Neural cell (in vitro differentiated cells): ENCODE results near the gene ORC1. TPM values are rescaled to one million over a fixed set of nuclear protein-coding genes. Genes with fewer than 3 reads are reported as not detected.

Experiments
- H2AFZ ChIP-seq: fragments of 200-600, 300-800 bp; sonication (generic), shearing (Covaris generic); 2 replicates; pipeline ENCODE4 v1.6.0; 2014; ENCODE audit warnings: low read depth, mild to moderate bottlenecking, antibody characterized with exemption, low read length, moderate library complexity
- H3F3A ChIP-seq: fragments of 200-600 bp; shearing (Covaris generic); 2 replicates; pipeline ENCODE4 v1.6.1; 2016; ENCODE audit warnings: mild to moderate bottlenecking, moderate library complexity, mixed read lengths, antibody characterized with exemption, low read length; ENCODE audit not compliant: insufficient read depth, poor library complexity, severe bottlenecking
- H3K27ac ChIP-seq: fragments of 200-600, 300-800 bp; sonication (generic), shearing (Covaris generic); 2 replicates; pipeline ENCODE4 v1.5.1; 2014; ENCODE audit warnings: mild to moderate bottlenecking, low read length, moderate library complexity
- H3K27me3 ChIP-seq: fragments of 300-800, 200-600 bp; sonication (generic), shearing (Covaris generic); 2 replicates; pipeline ENCODE4 v1.6.0; 2014; ENCODE audit warnings: mild to moderate bottlenecking, low read depth, low read length, moderate library complexity; ENCODE audit not compliant: insufficient read depth
- H3K36me3 ChIP-seq: fragments of 300-800, 200-600 bp; sonication (generic), shearing (Covaris generic); 2 replicates; pipeline ENCODE4 v1.5.1; 2014; ENCODE audit warnings: mild to moderate bottlenecking, antibody characterized with exemption, low read length, moderate library complexity; ENCODE audit not compliant: insufficient read depth
- H3K4me2 ChIP-seq: fragments of 300-800, 200-600 bp; sonication (generic), shearing (Covaris generic); 2 replicates; pipeline ENCODE4 v1.6.0; 2014; ENCODE audit warnings: mild to moderate bottlenecking, low read length
- H3K4me3 ChIP-seq: fragments of 300-800, 200-600 bp; sonication (generic), shearing (Covaris generic); 2 replicates; pipeline ENCODE4 v1.5.1; 2014; ENCODE audit warnings: mild to moderate bottlenecking, low read length, moderate library complexity
- H3K79me2 ChIP-seq: fragments of 200-600 bp; shearing (Covaris generic); replicated peaks from 2 replicates; pipeline ENCODE4 v1.6.0; 2014; ENCODE audit warnings: mild to moderate bottlenecking, low read length, moderate library complexity; ENCODE audit not compliant: insufficient read depth
- H3K9ac ChIP-seq: fragments of 300-800, 200-600 bp; sonication (generic), shearing (Covaris generic); 2 replicates; pipeline ENCODE4 v1.6.1; 2016; ENCODE audit warnings: mild to moderate bottlenecking, low read length, mixed read lengths
- H3K9me2 ChIP-seq: fragments of 200-600 bp; shearing (Covaris generic); 2 replicates; pipeline ENCODE4 v1.6.1; 2016; ENCODE audit warnings: mild to moderate bottlenecking, low read length, mixed read lengths; ENCODE audit not compliant: insufficient read depth
- H3K9me3 ChIP-seq: fragments of 200-600, 300-800 bp; sonication (generic), shearing (Covaris generic); 2 replicates; pipeline ENCODE4 v1.6.1; 2016; ENCODE audit warnings: mild to moderate bottlenecking, mixed run types, low read length, moderate library complexity, mixed read lengths
- H4K20me1 ChIP-seq: fragments of 200-600 bp; shearing (Covaris generic); 2 replicates; pipeline ENCODE4 v1.6.1; 2016; ENCODE audit warnings: mild to moderate bottlenecking, mixed run types; ENCODE audit not compliant: insufficient read depth
- CTCF ChIP-seq: fragments of 450-650 bp; IDR thresholded peaks from 2 replicates; pipeline ENCODE4 v1.5.1; 2014; ENCODE audit warnings: antibody characterized with exemption, mild to moderate bottlenecking, moderate library complexity; ENCODE audit not compliant: poor library complexity, severe bottlenecking
- EP300 ChIP-seq: fragments of 450-650 bp; conservative IDR thresholded peaks from 2 replicates; pipeline ENCODE4 v1.6.1; 2014; ENCODE audit warnings: antibody characterized with exemption, mild to moderate bottlenecking, moderate library complexity; ENCODE audit not compliant: poor library complexity, severe bottlenecking
- EZH2 ChIP-seq: fragments of 200-600, 300-800 bp; shearing (Covaris generic), sonication (generic); IDR thresholded peaks from 2 replicates; pipeline ENCODE4 v1.6.1; 2014; ENCODE audit warnings: antibody characterized with exemption, low read length, borderline replicate concordance, mild to moderate bottlenecking; ENCODE audit not compliant: insufficient read depth, poor library complexity, severe bottlenecking
- MXI1 ChIP-seq: fragments of 450-650 bp; conservative IDR thresholded peaks from 2 replicates; pipeline ENCODE4 v1.6.1; 2014; ENCODE audit warnings: antibody characterized with exemption, mild to moderate bottlenecking; ENCODE audit not compliant: poor library complexity, severe bottlenecking
- POLR2AphosphoS5 ChIP-seq: IDR thresholded peaks from 2 replicates; pipeline ENCODE4 v1.6.1; 2012
- RAD21 ChIP-seq: fragments of 450-650 bp; conservative IDR thresholded peaks from 2 replicates; pipeline ENCODE4 v1.6.1; 2014; ENCODE audit warnings: antibody characterized with exemption, mild to moderate bottlenecking, moderate library complexity
- REST ChIP-seq: IDR thresholded peaks from 2 replicates; pipeline ENCODE4 v1.6.1; 2012; ENCODE audit warnings: borderline replicate concordance
- SMC3 ChIP-seq: fragments of 450-650 bp; conservative IDR thresholded peaks from 2 replicates; pipeline ENCODE4 v1.6.1; 2014; ENCODE audit warnings: antibody characterized with exemption, mild to moderate bottlenecking, moderate library complexity; ENCODE audit not compliant: poor library complexity
- TAF1 ChIP-seq: IDR thresholded peaks from 2 replicates; pipeline ENCODE4 v1.6.1; 2012; ENCODE audit warnings: low read depth
- polyA plus RNA-seq: library from polyadenylated mRNA; depleted of rRNA; stranded (reverse); fragments of >200 nt; gene quantifications from 2 replicates; pipeline ENCODE4 v1.2.3, GENCODE V29; 2014

The ORC1 gene
- polyA plus RNA-seq, 1 donor from 2014 or later = 0.64 TPM

GRCh38 chr1:52439976-52440375, 35.8 kb upstream of the ORC1 start:
- Histone ChIP-seq H3K4me3 (no peak overlapping the region), H4K20me1 (no peaks in the 10 kb centered on the region), H3K27me3 (no peaks in the 10 kb centered on the region), H3K36me3 (peaks cover 5% of the 10 kb centered on the region), H3K4me2 (no peak overlapping the region), H2AFZ (no peak overlapping the region), H3K27ac (no peak overlapping the region), H3K79me2 (no peaks in the 10 kb centered on the region), H3K9me3 (no peaks in the 10 kb centered on the region), H3F3A (no peaks in the 10 kb centered on the region), H3K9ac (no peak overlapping the region), H3K9me2 (no peaks in the 10 kb centered on the region)
- TF ChIP-seq REST (no peak), POLR2AphosphoS5 (no peak), RAD21 (no peak), SMC3 (no peak), EZH2 (no peak), TAF1 (no peak), CTCF (no peak), EP300 (no peak), MXI1 (no peak)

GRCh38 chr1:52436817-52437216, 32.6 kb upstream of the ORC1 start:
- Histone ChIP-seq H3K9ac (no peak overlapping the region), H3K79me2 (no peaks in the 10 kb centered on the region), H3F3A (no peaks in the 10 kb centered on the region), H3K36me3 (peaks cover 5% of the 10 kb centered on the region), H2AFZ (no peak overlapping the region), H4K20me1 (no peaks in the 10 kb centered on the region), H3K4me2 (no peak overlapping the region), H3K27ac (no peak overlapping the region), H3K9me3 (no peaks in the 10 kb centered on the region), H3K27me3 (no peaks in the 10 kb centered on the region), H3K9me2 (no peaks in the 10 kb centered on the region), H3K4me3 (no peak overlapping the region)
- TF ChIP-seq SMC3 (no peak), RAD21 (no peak), MXI1 (no peak), CTCF (no peak), POLR2AphosphoS5 (no peak), REST (no peak), EP300 (no peak), EZH2 (no peak), TAF1 (no peak)
